ENCODE data around the gene KIF16B.
A peak's percentile ranks its signal among the peaks of the same experiment; 100 is the strongest.
"Not testable (repeated sequence)": the region's sequence is repeated elsewhere in the genome, so short reads cannot be mapped to it uniquely, and the experiment has no call there.

Gene KIF16B

DNA sequence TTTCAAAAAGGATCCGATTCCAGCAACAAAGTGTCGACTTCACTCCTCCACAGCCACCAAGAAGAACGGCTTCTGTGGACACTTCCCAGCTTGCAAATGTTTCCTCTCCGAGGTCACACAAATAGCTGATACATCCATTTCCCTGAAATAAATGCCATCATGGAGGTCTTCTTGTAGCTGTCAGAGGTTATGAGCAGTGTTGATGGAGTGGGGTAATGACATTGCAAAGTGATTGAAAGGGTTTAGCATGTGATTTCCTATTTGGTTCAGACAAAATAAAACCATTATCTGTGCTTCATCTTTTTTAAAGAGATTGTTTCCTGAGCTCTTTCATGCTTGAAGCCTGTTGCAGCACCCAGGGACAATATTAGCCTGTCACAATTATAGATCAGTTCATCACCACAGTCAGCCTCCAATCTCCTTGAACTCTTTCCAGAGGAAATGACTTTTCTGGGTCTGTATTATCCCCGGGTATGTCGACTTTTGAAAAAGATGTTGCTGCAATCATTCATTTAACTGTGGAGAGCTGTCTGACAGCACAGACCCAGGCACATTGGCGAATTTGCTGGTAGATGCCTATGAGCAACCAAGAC lies 16.9 kb upstream of the KIF16B start:
- no peak for DNase-seq

DNA sequence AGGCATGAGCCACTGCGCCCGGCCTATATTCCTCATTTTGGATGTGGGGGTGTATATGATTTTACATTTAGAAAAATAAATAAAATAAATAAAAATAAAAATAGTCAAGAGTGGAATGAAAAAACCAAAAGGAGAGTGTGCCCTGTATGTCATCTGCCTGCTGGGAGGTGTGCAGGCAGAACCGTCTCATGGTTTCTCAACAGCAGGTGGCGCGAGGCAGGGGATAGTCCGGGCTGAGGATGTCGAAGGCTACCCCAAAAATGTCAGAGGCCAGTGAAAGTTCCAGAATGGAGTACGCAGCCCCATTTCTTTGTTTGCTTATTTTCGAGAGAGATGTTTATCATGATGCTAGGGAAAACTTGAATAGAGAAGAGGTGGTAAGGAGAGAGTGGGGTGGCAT lies 16.4 kb upstream of the KIF16B start:
- DNase-seq = no peak

DNA sequence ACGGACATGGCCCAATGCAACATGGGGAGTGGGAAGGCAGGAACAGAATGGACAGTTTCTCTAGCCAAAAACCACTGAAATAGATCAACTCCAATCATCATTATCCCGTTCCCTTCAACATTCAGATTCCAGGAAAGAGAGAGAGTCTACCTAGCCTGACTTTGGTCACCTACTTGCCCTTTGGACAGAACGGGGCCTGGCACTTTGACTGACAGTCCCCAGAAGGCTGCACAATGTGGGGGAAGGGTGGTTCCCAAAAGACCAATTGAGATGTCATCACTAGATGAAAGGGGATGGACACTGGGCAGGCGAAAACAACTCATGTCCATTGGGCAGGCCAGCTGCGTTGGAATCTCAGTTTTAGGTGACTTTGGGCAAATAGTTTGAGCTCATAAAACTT lies 15.0 kb upstream of the KIF16B start:
- DNase-seq = no peak

DNA sequence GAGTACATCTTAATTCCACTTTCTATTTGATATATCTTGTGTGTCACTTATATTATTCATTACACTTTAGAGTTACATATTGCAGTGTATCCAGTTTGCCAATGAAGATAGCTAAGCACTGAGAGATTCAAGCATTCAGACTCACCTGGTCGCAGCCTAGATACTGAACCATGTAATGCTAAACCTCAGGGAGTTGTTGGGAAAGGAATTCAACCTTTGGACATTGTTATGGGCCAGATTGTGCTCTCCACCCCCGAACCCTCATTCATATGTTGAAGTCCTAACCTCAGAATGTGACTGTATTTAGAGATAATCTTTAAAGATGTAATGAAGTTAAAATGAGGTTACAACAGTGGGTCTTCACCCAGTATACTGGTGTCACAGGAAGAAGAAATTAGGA lies 13.8 kb upstream of the KIF16B start:
- DNase-seq = no peak

DNA sequence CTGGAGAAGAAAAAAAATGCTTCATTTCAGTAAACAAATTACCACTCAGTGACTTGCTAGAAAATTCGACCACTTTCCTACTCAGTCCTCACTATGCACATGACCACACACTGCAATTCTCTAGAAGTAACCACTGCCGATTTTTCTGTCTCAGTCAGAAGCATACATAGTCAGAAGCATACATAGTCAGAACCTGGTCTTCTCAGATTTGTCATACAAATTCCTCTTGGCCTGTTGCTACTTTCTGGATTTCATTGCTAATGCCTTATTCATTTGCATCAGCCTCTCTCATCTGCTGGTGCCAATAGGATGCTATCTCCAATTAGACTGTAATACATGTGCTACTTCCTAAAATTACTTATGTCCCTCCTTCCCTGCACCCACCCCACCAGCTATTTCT lies 10.2 kb upstream of the KIF16B start:
- no peak for DNase-seq

DNA sequence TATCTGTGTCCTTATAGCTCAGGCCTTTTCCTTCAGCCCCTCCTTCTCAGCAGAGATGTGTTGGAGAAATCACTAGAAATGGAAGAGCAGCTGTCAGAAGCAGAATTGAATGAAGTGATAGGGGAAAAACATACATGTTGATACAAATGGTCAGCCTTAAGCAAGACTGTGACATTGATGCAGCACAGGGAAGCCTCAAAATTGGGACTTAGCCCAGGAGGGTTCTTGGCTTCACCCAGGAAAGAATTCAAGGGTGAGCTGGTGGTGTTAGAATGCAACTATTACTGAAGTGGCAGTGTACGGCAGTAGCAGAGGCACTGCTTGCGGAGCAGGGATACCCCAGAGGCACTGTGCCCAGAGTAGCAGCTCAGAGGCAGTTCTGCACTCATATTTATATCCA lies 8.0 kb upstream of the KIF16B start:
- DNase-seq = no peak

DNA sequence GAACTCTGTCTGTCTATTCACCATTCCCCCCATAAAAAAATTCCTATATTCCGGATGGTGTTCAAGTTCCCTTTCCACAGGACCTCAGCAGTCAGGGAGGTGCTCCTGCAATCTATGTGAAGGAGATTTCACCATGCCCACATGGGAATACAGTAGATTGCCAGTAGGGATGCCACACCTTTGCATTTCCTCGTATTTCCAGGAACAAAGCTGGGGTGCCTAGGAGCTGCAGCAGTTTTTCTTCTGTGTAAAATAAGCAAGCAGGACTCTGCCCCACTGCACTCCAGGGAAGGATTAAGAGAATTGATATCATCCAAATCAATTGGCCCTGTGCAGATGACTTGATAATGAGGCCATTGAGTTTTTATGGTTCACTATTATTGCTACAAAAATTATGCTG lies 7.4 kb upstream of the KIF16B start:
- DNase-seq = no peak

DNA sequence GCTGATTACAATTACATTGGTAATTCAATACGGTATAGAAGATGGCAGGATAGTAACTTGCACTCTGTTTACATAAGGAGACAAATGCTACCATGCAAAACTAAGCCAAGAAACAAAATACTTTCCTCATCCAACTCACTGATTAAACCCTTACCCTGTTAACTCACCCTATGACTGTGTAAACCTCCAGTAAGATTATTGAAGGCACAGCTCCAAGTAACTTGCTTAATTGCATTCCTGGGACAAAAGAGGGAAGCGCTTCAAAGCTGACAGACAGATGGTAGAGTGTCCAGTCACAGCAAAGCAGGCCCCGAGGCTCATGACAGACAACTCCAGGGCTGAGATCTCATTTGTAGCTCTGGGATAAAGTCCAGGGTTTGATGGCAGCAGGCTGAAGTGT lies 6.9 kb upstream of the KIF16B start:
- DNase-seq = peak; percentile 47

DNA sequence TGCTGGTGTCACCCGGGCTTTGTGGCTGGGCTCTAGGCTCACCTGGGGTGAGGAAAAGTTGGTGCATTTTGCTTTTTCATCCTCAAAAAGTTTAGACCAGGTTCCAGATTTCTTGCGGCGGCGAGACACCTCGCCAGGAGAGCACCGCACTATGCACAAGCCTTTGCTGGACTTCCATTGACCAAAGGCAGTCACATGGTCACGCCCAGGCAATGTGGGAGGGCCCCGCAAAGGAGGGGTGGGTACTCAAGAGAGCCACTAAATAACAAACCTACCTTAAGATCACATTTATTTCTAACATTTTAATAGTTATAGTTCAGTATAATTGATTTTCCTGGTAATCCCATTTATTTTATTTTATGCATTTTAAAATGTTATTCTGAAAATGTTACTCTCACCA lies 3.0 kb upstream of the KIF16B start:
- DNase-seq = no peak

DNA sequence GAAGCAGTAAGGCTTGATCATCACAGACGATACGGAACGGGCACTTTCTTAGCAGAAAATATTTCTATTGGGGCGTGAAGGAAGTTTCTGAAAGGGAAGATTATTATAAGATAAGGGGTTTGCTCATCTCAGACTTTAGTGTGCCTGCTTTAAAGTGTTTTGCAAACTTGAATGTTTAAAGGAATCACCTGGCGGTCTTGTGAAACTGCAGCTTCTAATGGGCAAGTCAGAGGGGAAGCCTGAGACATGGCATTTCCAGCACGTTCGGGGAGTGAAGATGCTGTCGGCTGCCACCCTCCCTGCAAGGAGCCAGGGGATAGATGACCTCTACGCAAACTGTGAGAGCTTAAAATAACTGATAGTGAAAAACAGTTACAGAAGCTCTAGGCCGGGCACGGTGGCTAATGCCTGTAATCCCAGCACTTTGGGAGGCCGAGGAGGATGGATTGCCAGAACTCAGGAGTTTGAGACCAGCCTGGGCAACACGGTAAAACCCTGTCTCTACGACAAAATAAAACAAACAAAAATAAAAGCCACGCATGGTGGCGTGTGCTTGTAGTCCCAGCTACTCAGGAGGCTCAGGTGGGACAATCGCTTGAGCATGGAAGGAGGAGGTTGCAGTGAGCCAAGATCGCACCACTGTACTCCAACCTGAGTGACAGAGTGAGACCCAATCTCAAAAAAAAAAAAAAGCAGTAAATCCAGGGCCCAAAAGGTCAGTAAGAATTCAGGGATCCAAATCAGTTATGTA lies 2.3 kb upstream of the KIF16B start:
- DNase-seq = no peak

DNA sequence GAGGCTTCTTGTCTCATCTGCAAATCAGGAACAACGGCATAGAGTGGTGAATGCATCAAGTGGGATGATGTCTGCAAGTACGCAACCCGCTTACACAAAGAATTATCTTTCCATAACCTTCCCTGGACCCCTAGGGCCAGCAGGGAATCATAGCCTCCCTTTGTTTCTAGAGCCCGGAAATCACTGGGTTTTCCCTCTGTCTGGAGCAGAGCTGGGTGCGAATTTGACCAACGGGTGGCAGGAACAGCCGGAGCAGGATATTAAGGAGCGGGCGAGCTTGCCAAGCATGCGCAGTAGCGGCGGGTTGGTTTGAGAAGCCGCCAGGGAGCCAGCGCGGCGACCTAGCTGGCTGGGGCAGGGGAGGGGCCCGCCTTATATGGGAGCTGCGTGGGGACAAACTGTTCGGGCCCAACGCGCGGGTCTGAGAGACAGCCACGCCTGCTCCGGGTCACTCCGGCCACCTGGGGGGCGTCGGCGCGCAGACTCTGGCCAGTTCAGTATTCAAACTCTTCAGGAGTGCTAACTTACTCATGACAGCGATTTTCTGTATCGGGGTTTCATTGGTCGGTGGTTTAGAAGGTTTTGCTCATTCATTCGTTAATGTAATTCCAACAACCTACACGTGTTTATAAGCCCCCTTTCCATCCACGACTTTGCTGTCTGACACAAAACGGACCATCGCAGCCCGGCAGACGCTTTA lies 1.6 kb upstream of the KIF16B start:
- DNase-seq = peak; percentile 82

DNA sequence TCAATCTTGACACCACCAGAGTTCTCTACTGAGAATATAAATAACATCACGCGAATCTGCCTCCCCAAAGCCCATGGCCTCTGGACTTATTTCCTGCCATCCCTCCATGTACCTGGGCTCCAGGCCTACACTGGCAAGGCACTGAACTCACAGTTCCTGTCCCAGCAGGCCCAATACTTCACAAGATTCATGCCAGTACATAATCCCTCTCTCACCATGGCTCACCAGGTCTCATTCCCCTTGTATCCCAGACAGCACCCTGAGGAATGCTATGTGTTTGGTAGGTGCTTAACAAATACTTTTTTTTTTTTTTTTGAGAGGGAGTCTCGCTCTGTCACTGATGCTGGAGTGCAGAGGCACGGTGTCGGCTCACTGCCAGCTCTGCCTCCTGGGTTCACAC lies 1.9 kb downstream of the KIF16B start:
- no peak for DNase-seq

DNA sequence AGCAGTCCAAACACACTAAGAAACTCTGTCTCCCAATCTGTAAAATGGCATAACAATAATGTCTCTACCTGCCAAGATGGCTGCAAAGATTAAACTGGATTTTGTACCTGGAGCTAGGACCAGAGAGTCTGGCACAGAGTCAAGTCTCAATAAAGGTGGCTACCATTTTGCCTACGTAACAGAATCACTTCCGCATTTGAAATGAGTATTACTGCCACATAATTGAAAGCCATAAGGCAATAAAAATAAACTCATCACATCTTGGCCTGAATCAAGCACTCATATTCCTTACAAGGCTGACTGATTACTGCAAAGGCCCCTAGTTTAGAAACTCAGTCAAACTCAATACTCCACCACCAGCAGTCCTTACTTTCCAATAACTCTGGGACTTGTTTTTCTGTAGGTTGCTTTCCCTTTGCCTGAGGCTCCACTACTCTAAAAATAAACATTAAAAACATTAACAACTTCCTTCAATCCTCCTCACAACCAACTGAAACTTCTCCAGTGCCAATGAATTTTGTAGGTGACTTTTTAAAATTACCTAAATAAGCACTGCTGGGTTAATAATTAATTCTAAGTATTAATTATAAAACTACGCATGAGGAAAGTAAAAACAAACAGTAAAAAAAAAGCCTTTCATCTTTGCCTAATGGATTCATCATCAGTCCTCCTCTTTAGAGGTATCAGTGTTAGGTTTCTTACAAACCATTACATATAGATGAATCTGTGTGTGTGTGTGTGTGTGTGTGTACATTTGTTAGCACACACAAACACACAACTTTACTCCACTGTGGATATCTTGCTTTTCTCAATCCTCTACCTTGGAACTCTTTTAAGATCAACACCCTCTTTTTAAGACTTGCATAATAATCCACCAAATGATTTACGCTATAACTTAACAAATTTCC lies 3.7 kb downstream of the KIF16B start:
- no peak for DNase-seq

DNA sequence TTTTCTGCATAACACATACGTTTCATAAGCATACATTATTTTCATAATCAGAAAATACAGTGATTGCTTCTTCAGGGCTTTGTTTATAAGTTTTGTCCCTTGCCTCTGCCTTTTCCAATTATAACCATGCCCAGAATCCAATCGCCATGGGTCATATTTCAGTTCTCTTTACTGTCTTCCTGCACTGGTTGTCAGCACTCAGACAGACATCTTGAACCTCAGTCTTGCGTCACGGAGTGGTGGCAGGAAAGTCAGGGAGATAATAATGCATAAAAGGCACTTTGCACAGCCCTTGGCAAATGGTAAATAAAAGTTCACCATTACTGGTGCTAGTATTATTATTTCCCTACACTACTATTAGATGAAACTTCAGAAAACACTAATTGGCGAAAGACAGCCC lies 7.2 kb downstream of the KIF16B start:
- no peak for DNase-seq

DNA sequence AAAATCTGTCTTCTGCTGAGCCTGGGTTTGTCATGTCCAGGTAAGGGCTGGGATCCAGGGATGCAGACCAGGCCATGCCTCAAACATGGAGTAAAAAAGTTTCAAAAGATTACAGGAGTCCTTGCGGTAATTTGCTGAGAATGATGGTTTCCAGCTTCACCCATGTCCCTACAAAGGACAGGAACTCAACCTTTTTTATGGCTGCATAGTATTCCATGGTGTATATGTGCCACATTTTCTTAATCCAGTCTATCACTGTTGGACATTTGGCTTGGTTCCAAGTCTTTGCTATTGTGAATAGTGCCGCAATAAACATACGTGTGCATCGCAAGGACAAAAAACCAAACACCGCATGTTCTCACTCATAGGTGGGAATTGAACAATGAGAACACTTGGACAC lies 9.2 kb downstream of the KIF16B start:
- not testable (repeated sequence) for DNase-seq

DNA sequence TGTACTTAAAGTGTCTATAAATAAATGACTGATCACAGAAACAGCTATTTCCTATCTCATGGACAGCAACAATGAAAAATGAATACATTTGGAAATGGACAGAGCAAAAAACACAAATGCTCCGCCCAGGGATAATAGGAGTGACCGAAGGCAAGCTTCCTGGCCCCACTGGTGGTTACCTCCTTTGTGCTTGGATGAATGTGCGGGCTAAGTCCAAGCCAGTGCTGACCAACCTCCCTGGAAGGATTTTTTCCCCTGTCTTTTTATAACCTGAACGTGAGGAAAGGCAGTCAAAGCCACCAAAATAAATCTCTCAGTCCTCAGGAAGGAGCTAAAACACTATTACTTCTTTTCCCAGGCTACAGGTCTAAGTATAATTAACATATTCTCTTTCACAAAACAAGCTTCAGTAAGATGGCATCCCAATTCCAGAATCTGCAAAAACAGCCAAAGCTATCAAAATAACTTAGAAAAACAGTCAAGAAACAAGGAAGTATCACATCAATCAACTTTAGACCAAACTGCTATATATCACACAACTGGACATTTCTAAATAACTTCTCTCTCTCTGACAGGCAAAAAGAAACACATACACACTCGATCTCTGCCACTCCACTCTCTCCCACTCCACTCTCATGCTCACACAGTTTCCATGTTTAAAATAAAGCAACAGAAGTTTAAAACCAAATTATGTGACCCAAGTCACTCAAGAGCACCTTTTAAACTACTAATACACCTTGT lies 10.0 kb downstream of the KIF16B start:
- DNase-seq = no peak

DNA sequence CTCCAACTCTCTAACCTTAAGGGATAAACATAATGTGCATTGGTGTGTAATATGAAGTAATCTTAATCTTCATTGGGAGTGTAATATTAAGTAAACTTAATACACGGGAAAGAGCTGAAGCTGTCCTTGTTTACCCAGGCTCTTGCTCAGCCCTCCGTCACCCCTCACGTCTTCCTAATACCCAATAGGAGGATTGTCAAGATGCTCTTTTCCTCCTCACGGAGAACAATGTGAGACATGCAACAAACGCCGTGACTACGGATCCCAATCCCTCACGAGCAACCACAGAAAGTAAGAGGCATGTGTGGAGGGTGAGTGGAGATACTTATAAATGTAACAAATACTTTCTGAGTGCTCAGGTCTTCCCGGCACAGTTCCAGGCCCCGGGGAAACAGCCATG lies 11.0 kb downstream of the KIF16B start:
- no peak for DNase-seq

DNA sequence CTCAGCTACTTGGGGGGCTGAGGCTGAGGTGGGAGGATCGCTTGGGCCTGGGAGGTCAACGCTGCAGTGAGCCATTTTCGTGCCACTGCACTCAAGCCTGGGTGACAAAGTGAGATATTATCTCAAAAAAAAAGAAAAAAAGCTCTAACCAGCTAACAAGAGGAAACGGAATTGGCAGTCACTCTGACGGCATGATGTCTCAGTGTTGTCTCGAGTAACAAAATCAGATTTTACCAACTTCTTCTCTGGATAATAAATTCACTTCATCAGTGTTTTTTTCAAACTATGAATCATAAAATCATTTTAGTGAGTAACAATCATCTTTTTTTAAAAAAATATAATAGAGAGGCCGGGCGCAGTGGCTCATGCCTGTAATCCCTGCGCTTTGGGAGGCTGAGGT lies 12.6 kb downstream of the KIF16B start:
- DNase-seq = no peak

DNA sequence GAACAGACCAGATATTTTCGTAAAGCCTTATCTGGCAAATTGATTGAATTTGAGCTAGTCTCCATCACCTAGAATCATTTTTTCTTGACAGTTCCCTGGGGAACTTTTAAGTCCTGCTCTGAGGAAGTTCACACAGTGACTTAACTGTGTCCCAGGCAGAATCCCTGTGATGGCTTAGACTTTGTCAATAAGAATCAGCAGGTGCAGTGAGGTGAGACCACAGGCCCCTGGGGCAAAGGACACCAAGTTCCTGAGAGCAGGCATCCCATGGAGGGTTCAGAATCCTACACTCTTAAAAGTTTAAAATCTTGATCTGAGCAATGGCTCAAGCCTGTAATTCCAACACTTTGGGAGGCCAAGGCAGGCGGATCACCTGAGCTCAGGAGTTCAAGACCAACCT lies 13.0 kb downstream of the KIF16B start:
- no peak for DNase-seq

DNA sequence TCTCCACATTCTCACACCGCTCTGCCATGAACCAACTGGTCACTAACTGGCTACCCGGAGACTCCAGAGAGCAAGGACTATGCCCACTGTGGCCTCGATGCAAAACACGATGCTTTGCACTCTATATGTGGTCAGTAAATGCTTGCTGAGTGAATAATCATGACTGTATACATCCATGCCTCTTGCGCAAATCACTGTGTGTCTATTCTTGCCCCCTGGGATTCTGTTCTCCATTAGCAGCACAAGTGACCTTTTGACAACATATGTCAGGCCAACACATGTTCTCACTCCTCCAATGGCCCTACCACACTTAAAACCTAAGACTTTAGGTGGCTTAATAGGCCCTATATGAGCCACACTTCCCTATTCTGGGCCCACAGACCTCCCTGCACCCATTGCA lies 16.9 kb downstream of the KIF16B start:
- DNase-seq = no peak

DNA sequence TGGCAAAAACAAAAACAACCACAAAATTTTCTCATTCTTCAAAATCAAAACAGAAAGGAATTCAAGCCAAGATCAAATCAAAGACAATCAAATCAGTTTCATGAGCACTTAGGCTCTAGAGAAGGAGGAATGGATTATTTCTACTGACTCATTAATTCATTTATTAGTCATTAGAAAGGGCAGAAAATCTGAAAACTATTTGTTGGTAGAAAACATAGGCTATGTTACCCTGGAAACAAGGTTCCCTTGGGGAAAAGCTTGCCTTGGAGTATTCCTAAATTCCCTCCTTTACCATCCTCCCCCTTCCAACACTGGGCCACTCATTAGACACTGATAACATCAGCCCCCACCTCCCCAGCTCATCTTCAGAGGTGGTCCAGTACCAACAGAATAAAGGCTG lies 17.5 kb downstream of the KIF16B start:
- DNase-seq = no peak

DNA sequence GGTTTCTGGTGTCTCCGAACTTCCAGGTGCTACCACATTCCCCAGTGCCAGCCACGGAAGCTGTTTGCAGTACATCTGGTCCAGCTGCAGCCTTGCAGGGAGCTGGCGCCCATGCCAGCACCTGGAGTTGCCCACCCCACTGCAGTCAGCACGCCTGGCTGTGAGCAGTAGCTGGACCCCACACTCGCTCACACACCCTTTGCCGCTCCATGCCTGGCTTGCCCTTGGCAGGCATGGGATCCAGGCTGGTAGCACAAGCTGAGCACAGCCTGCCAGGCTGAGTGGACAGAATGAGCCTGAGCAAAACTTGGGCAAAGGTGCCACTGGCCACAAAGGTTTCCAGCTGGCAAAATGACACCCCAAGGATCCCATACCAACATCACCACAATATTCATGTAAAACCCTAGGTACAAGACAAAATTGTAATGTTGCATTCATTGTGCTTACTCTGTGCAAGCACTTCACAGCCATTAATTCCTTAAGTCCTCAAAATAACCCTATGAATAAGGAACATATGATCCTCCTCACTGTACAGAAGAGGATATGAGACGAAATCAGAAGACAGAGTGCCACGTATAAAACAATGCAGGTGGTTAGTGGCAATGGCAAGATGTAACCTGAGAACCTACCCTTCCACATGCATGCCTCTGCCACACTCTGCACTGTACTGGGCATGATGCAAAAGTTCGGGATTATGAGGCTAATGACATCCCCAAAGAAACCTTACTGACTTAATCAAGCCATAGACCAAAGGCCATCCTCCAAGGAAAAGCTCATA lies 18.3 kb downstream of the KIF16B start:
- no peak for DNase-seq
